ENCODE results near the gene MAML3.

MAML3 gene

DNA sequence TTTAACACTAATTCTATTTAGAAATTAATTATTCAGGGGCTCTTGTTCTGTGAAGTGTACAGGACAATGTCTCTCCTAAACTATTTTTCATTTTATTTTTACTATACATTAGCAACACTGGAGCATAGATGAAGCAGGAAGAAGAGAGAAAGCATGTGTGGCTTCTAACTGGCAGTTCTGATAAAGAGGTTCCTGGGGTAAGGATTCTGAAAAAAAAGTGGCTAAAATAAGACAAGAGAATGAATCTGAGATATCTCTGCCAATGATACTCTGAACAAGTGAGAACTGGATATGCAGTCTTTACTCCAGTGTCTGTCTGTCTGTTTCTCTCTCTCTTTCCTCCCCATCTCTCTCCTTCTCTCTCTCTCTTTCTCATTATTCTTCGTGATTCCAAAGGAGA lies 125.9 kb downstream of the MAML3 start:
- H3K27me3 ChIP-seq, result no peaks in the 10 kb centered on the region

DNA sequence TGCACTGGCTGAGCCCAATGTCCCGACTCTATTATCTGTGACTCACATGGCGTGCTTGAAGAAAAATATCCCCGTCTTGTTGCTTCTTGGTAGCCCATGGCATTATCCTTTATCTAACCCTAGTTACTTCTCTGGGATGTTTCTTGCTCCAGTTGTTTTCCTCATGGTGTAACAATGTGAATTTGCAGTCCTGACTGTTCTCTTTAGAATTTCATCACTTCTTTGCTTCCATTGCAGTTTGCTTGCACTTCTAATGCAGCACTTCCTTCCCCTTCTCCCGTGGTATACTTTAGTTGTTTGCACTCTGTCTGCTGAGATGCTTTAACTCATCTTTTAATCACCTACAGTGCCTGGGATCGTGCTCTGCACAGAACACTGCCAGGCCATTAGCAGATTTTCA lies 126.9 kb downstream of the MAML3 start:
- Histone ChIP-seq H3K4me3 (ENCODE audit: low read depth in 1 of 2, low read length in 1 of 2) (peak overlapping the region; percentile 6 to 33), H3K36me3 (no peaks in the 10 kb centered on the region), H3K27ac (peak overlapping the region; percentile 72), H3K9me3 (no peaks in the 10 kb centered on the region), H3K27me3 (no peaks in the 10 kb centered on the region), H3K4me1 (ENCODE audit: control insufficient read depth in 1 of 2, insufficient read depth in 1 of 2, low read depth in 1 of 2, low read length in 1 of 2) (peaks cover 30% of the 10 kb centered on the region in 2 experiments)
- TF ChIP-seq, protein P1, sequence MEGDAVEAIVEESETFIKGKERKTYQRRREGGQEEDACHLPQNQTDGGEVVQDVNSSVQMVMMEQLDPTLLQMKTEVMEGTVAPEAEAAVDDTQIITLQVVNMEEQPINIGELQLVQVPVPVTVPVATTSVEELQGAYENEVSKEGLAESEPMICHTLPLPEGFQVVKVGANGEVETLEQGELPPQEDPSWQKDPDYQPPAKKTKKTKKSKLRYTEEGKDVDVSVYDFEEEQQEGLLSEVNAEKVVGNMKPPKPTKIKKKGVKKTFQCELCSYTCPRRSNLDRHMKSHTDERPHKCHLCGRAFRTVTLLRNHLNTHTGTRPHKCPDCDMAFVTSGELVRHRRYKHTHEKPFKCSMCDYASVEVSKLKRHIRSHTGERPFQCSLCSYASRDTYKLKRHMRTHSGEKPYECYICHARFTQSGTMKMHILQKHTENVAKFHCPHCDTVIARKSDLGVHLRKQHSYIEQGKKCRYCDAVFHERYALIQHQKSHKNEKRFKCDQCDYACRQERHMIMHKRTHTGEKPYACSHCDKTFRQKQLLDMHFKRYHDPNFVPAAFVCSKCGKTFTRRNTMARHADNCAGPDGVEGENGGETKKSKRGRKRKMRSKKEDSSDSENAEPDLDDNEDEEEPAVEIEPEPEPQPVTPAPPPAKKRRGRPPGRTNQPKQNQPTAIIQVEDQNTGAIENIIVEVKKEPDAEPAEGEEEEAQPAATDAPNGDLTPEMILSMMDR (IDR thresholded peaks at IDR 0.05), result no peak

More for the DNA sequence above, 125.9 kb downstream of the MAML3 start:
- peaks cover 30% of the 10 kb centered on the region in 2 experiments for H3K4me1 ChIP-seq (ENCODE audit: control insufficient read depth in 1 of 2, insufficient read depth in 1 of 2, low read depth in 1 of 2, low read length in 1 of 2)
- no peaks in the 10 kb centered on the region for H3K9me3 ChIP-seq
- peak overlapping the region; percentile 72 for H3K27ac ChIP-seq
- H3K4me3 ChIP-seq (ENCODE audit: low read depth in 1 of 2, low read length in 1 of 2), result no peak overlapping the region
- TF ChIP-seq, protein P1 (IDR thresholded peaks at IDR 0.05), result no peak
- no peaks in the 10 kb centered on the region for H3K36me3 ChIP-seq

DNA sequence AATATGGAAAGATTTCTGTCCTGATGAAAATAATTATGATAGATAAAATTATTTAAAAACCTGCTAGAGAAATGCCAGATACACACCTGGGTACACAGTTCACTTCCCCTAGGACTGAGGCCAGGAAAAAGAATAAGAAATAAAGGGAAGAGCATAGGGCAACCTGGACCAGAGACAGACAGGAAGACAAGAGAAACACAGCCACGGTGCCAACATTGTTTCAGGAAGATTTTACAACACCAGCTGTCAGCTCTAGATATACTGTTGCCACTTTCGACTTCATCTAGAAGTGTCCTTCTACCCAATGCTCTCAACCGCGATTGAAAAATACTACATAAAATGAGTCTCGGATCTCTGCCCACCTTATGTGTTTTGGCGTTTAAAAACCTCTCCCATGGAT lies 128.5 kb downstream of the MAML3 start:
- peaks cover 35 to 36% of the 10 kb centered on the region in 2 experiments for H3K4me1 ChIP-seq (ENCODE audit: control insufficient read depth in 1 of 2, insufficient read depth in 1 of 2, low read depth in 1 of 2, low read length in 1 of 2)
- no peak overlapping the region for H3K4me3 ChIP-seq (ENCODE audit: low read depth in 1 of 2, low read length in 1 of 2)
- TF ChIP-seq, protein P1 (IDR thresholded peaks at IDR 0.05), result no peak
- no peak overlapping the region for H3K27ac ChIP-seq
- no peaks in the 10 kb centered on the region for H3K36me3 ChIP-seq
- no peaks in the 10 kb centered on the region for H3K27me3 ChIP-seq
- no peaks in the 10 kb centered on the region for H3K9me3 ChIP-seq

DNA sequence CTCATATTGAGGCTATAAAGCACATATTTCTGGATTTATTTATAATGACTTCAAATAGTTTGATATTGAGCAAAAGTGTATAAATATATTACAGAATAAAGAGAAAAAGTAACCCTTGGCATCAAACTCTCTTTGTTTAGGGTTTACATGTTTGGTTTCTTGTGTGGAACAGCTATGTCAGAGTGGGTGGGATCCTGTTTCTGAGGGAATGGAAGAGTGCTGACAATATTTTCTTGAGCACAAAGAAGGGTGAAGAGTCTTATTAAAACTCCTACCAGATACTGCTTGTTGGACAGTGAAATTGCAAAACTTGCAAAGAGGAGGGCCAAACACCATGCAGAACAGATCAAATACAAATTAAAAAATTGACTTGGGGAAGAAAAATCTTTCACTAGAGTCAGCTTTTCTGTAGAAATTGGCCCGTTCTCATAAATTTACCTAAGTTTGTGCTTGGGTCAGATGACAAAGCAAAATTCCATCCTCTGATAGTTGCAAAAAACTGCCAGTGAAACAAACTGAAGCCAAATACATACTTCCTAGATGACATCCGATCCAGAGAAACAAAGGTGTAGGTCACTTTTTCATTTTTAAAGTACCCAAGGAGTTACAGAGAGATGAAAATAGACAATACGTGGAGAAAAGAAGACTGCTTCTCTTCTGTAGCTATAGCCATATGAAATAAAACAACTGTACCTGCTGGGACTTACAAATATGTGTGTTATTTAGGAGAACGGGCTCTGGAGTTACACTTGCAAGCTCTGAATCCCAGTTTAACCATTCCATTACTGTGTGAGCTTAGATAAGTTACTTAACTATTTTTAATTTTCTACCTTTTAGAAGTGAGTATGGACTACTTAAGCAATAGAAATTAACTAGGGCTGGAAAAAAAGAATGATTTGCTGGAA lies 133.3 kb downstream of the MAML3 start:
- H3K27ac ChIP-seq, result no peak overlapping the region
- H3K4me3 ChIP-seq (ENCODE audit: low read depth in 1 of 2, low read length in 1 of 2), result no peak overlapping the region
- TF ChIP-seq, protein P1 (IDR thresholded peaks at IDR 0.05), result no peak
- H3K36me3 ChIP-seq, result no peaks in the 10 kb centered on the region
- peaks cover 5 to 8% of the 10 kb centered on the region in 2 experiments for H3K4me1 ChIP-seq (ENCODE audit: control insufficient read depth in 1 of 2, insufficient read depth in 1 of 2, low read depth in 1 of 2, low read length in 1 of 2)
- H3K9me3 ChIP-seq, result no peaks in the 10 kb centered on the region
- no peaks in the 10 kb centered on the region for H3K27me3 ChIP-seq

DNA sequence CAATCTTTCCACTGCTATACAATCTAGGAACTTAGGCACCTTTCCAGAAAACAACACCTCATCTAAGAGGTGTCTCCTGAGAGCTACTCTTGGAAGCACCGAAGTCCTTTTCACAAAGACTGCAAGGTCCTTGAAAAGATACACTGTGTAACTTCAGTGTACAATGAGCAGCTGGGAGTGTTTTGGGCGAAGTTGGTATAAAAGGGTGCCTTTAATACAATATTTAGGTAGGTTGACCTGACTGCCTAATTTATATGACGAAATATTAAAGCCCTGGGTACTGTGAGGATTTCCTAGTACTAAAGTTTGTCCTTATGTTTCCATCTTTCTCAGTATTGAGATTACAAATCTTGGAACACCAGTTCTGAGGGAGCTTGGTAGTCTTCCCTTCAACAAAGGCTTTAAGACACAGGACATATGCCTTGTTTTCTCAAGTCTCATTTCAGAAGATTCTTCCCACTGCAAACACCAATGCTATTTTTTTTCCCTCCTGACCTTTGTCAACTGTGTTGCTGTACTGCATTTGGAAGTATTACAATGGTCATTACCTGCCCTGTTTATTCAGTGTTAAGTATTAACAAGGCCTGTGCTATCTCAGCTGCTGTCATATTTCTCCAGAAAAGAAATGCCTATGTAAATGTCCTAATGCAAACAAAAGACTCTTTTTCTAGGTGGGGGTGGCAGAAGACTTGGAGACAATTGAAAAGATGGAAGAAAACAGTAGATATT lies 134.2 kb downstream of the MAML3 start:
- no peak overlapping the region for H3K27ac ChIP-seq
- H3K4me1 ChIP-seq (ENCODE audit: control insufficient read depth in 1 of 2, insufficient read depth in 1 of 2, low read depth in 1 of 2, low read length in 1 of 2), result peaks cover 5 to 6% of the 10 kb centered on the region in 2 experiments
- no peak overlapping the region for H3K4me3 ChIP-seq (ENCODE audit: low read depth in 1 of 2, low read length in 1 of 2)
- no peaks in the 10 kb centered on the region for H3K9me3 ChIP-seq
- H3K36me3 ChIP-seq, result no peaks in the 10 kb centered on the region
- no peaks in the 10 kb centered on the region for H3K27me3 ChIP-seq
- TF ChIP-seq, protein P1 (IDR thresholded peaks at IDR 0.05), result no peak
